GM19240 (cell line): ENCODE data around the gene TRIP6.

Experiments used
- DNase-seq: peaks from one replicate; pipeline ENCODE4 v3.0.0; 2011; ENCODE audit warnings: low spot score; ENCODE audit not compliant: insufficient read length

TRIP6 gene, protein sequence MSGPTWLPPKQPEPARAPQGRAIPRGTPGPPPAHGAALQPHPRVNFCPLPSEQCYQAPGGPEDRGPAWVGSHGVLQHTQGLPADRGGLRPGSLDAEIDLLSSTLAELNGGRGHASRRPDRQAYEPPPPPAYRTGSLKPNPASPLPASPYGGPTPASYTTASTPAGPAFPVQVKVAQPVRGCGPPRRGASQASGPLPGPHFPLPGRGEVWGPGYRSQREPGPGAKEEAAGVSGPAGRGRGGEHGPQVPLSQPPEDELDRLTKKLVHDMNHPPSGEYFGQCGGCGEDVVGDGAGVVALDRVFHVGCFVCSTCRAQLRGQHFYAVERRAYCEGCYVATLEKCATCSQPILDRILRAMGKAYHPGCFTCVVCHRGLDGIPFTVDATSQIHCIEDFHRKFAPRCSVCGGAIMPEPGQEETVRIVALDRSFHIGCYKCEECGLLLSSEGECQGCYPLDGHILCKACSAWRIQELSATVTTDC

DNA sequence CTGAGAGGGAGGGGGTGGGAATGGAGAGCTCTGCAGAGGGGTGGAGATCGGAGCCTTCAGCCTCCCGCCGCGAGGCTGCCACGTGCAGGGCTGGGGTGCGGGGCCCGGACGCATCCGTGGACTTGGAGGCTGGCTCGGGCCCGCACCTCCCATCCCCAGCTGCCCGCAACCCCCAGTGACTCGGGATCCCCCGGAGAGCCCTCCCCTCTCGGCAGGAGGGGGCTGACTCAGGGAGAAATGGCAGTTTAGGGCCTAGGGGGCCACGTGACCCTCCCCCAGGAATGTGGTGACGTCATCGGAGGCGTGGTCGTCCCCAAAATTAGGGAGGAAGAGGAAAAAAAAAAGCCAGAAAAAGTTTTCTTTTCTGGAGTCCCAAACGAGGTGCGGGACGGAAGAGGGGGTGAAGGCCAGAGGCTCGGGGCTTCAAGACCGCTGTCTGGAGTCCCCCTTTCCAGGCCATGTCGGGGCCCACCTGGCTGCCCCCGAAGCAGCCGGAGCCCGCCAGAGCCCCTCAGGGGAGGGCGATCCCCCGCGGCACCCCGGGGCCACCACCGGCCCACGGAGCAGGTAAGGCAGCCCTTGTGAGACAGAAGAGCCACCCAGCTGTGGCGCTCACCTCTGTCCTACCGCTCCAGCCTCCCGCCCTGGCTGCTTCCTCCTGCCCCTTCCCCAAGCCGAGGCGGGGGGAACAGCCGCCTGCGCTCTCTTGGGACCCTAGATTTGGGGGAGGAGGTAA is at the start of gene TRIP6:
TRIP6 (plus strand) TSS at position 348 of the 736 bp plus-strand sequence; CDS start at position 459, 111 bp downstream.
- DNase-seq, result no peak

DNA sequence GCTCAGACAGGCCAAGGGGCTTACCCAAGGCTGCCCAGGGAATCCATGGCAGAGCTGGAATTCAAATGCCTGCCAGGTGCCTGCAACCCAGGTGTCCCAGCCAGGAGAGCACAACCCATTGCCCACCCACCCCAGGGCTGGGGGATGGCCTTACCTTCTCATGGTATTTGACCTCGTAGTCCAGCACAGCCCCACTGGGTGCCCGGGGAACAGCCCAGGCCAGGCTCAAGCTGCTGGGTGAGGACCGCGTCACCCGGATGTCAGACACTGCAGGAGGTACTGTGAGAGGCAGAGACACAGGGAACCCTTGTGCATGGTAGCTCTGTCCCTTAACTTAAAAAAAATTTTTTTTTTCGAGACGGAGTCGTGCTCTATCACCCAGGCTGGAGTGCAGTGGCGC is 48.8 kb upstream of the TRIP6 start:
- no peak for DNase-seq

DNA sequence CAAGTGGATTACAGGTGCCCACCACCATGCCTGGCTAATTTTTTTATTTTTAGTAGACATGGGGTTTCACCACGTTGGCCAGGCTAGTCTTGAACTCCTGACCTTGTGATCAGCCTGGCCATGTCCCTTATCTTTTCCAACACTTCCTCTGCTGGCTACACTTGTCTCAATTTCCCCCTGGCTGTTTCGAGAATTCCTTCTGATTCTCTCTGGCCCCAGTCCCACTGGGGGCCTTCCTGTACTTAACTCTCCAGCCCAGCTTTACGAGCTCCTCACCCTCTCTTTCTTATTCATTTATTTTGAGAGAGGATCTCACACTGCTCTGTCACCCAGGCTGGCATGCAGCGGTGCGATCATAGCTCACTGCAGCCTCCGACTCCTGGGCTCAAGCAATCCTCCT is 48.4 kb upstream of the TRIP6 start:
- no peak for DNase-seq

DNA sequence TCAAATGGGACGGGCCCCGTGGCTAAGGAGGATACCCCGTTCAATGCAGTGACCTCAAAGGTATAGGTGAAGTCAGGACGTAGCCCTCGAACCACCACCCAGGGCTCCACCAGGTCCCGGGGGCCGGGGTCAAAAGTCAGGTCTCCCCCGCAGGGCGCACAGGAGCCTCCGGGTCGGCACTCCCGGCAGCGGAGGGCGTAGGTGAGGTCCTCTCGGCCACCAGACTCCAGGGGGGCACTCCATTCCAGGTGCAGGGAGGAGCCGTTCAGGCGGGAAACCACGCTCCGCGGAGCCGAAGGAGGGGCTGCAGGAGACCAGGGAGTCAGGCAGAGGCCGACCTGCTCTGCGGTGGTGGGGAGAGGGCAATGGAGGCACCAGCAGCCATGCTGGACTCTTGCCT is 47.6 kb upstream of the TRIP6 start:
- DNase-seq, result no peak

DNA sequence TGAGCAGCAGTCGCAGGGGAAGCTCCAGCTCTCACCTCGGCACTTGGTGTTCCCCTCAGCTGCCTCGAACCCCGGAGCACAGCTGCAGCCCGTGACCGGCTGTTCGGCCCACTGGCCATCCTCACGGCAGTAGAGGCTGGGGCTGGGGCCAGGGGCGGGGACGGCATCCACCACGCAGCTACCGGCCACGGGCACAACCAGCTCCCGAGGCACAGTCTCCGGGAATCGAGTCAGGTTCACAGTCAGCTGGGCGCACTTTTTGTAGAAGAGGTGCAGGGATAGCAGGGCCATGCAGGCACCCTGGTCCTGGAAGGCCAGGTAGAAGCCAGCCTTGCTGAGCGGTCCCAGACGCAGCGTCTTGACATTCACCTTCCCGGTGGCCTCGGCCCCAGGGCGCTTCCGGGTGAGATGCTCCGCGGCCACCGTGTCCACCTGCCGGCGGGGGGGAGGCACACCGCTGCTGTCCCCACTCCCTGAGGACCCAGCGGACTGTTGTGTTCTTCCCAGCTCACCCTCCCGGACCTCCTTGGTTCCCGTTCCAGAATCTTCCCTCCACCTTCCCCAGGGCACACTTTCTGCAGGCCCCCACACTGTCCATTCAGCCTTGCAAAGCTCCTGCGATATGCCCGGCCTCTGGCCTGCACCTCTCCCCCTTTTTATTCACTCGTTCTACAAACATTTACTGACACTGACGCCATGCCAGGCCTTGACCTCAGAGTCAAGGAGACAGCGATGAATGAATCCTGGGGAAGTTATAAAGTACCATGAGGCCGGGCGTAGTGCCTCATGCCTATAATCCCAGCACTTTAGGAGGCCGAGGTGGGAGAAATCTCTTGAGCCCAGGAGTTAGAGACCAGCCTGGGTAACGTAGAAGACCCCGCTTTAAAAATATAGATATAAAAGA is 44.7 kb upstream of the TRIP6 start:
- no peak for DNase-seq

DNA sequence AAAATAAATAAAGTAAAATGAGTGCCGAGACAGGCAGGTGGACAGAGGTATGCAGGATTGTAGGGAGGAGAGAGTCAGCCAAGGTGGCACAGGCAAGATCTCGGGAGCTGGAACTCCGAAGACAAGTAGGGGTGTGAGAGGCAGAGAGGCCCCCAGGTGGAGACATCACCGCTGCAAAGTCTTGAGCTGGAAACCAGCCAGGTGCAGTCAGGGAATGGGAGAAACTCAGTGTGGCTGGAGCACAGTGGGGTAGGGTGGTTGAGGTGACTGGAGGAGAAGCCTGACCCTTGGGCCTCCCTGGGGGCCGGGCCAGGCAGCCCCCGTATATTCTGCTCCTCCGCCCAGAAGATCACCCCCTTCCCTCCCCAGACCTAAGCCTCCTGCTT is 44.1 kb upstream of the TRIP6 start:
- DNase-seq, result no peak

DNA sequence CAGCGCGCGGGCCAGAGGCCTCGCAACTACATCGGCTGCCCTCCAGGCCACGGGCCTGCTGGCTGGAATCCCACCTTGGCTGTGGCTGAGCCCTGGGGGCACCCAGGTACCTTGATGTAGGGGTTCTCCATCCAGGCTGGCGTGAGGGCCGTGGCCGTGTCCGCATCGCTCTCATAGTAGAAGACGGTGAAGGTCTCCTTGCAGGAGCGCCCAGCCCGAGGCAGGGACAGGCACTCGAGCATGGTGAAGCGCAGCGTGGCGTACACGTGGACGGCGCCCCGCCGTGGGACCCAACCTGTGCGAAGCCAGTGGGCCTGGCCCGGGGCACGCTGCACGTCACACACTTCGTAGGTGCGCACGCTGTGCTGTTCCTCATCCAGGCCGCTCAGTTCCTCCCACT is 43.7 kb upstream of the TRIP6 start:
- no peak for DNase-seq

DNA sequence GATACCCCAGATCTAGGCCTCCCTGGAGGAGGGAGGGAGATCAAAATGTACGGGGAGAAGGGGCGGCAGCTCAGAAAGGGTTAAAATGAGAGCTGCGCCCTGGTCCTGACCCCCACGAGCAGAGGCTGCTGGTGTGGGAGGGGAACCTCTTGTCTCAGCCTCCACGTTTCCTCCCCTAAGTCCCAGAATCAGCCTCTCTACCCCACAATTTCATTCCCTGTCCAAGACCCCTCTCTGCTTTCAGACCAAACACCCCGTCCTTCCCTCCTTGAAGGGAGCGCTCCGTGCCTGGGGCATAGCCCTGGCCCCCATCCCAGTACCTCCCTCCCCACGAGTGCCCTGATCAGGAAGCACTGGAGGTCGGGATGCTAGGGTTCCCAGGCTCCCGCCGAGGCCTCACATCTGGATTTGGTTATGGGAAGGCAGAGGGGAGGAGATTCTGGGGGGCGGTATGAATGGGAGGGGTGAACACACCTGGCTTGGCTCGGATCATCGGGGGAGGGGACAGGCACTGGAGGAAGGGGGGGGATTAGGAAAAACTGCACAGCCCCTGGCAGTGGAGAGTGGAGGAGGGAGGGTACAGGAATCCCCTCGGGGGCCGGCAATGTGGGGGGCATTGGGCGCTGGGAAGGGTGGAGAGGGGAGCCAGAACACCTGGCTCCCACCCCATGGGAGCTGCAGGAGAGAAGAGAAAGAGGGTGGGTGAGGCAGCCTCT is 42.5 kb upstream of the TRIP6 start:
- DNase-seq, result no peak

DNA sequence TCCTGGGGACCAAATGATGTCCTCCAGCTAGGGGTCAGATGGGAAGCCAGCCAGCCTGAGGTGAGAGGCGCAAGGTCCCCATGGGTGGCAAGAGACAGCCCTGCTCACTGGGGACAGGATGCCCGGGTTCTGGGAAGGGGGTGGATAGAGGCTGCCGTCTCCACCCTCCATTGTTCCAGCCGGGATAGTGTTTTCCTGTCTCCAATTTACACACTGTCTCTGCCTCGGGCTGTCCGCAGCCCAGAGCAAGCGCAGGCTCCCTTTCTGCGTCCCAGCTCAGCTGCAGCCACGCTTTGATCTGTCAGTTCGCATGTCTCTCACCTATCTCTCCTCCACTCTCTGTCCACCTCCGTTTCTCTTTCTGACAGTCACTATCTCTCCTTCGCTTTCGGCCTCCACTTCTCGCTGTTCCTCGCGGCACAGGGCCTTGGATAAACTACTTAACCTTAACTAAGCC is 41.9 kb upstream of the TRIP6 start:
- no peak for DNase-seq

DNA sequence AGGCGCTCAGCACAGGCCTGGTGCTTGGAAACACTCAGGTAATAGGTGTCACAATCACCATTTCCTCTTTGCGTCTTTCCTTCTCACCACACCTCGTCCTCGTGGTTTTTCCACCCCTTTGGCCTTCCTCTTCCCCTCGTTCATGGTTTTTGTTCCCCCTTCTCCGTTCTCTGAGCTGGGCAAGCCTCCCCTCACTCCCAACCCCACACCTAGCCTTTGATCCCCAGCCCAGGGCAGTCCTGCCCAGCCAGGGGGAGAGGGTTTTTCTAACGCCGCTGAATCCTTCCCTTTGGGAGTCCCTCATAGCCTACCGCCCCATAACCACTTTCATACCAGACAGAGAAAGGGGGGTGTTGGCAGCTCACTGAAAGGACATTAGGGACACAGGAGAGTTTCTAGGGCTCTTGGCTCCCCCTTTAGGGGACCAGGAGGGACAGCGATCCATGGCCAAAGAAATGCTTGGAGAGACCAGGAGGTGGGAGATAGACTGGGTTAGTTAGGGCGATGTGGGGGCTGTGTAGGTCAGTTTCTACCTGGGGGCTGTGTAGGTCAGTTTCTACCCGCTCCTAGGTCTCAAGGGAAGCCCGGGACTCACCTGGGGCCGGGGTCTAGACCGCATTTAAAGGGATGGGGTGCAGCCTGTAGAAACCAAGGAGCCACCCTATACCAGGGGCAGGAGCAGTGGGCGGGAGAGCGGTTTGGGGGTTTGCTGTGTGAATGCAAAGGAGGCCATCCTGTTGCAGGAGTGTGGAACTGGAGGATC is 41.3 kb upstream of the TRIP6 start:
- no peak for DNase-seq

DNA sequence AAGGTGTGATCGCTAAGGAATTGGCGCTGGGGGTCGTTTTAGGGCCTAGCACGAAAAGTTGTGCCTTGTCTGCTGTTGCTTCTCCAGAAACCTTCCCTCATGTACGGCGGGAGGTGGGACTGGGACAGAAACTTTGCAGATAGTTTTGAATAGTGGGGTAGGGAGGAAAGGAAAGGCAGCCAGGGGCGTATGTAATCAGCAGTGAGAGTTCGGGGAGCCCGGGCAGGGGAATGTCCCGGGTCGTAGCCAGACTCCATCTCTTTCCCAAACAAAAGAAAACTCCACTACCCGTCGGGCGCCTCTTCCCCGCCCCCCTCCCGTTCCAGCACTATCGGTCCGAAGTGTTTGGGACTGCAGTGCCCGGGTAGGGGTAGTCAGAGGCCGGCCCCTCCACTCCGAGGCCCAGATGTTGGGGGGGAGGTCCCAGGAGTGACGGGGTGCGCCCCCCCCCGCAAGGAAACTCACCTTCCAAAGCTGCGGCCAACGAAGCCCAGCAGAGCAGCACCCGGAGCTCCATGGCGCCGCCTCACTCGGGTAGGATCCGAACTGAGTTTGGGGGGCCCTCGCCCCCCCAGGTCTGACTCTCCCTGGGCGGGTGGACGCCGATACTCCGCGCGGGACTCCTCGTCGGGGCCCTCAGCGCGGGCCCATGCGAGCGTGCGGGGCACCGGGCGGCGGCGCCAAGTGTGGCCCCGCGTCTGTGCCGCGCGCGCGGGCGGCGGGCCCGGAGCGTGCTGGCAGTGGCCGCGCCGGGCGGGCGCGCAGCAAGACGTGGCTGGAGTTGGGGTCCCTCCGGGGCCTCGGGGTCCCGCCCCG is 40.5 kb upstream of the TRIP6 start:
- no peak for DNase-seq

DNA sequence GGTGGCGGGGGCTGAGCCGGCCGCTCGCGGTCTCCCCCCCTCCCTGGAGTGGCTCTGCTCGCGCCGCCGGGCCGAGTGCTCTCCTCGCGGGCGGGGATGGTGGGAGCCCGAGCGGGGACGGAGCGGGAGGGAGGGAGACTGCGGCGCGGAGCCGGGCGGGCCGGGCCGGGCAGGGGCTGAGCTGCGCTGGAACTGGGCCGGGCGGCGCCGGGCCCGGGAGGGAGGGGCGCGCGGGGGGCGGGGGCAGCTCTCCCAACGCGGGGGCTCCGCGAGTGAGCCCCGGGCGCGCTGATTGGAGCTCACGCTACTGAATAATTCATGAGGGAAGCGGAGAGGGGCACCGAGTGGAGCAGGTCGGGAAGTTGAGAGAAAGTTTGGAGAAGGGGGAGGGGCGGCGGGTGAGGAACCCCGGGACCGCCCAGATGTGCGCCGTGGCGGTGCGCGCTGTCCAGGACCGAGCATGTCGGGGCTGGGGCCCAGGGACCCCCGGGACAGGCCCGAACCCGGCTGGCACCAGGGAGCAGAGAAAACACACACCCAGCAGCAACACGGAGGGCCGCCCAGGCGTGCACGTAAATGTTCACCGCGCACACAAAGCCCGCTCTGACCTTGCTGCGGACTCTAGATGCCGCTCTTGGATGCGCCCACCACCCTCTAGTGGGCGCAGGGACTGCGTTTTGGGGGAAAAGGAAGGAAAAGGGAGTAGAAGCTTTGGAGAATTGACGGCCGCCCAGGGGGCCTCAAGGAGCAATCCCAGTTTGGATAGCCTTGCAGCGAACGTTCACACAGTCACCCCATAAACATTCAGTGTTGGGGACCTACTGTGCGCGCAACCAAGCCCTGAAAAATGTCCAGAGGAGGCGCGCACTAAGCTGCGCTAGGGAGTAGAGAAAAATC is 39.6 kb upstream of the TRIP6 start, which contains the start of gene EPHB4:
EPHB4 (minus strand) TSS at position 194 of the 897 bp plus-strand sequence. CDS start 493 bp downstream, outside the sequence.
- DNase-seq, result no peak

DNA sequence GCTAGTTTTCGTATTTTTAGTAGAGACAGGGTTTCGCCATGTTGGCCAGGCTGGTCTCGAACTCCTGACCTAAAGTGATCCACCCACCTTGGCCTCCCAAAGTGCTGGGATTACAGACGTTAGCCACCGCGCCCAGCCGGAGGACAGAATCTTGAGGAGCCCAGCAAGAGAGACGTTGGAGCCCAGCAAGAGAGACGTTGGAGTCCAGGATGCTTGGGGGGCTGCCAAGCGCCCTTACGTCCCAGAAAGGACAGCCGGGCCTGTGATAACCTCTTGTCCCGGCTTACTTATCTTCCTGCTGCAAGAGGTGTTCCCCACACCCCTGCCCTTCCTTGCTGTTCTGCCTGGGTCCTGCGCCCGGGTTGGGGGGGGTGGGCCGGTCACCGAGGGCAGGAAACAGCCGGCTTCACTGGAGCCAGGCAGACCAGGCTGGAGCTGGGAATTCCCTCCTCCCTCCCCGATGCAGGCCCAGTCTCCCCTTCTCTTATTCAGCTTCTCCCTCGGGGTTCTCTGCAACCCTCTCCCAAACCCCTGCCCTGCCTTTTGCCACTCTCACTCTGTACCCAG is 38.0 kb upstream of the TRIP6 start:
- no peak for DNase-seq

DNA sequence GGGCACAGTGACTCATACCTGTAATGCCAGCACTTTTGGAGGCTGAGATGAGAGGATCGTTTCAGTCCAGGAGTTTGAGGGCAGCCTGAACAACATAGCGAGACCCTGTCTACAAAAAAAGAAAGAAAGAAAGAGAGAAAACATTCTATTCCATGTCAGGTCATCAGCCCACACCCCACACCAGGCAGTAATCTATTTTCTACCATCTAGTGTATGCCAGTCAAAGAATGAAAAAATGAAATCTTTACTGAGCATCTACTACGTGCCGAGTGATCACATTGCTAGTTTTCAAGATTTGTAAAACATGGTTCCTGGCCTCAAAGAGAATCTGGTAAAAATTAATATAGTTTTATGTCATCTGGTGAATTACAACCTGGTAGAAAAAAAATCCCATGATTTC is 36.8 kb upstream of the TRIP6 start:
- DNase-seq, result no peak

DNA sequence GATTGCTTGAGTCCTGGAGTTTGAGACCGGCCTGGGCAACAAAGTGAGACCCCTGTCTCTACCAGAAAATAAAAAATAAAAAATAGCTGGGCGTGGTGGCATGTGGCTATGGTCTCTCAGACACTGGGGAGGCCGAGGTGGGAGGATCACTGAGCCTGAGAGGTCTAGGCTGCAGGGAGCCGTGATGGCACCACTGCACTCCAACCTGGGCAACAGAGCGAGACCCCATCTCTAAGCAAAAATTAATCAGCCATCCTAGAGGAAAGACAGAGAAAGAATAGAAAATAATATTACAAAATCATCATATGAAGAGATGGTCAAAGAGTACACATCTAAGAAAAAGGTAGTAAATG is 34.9 kb upstream of the TRIP6 start:
- DNase-seq, result no peak

DNA sequence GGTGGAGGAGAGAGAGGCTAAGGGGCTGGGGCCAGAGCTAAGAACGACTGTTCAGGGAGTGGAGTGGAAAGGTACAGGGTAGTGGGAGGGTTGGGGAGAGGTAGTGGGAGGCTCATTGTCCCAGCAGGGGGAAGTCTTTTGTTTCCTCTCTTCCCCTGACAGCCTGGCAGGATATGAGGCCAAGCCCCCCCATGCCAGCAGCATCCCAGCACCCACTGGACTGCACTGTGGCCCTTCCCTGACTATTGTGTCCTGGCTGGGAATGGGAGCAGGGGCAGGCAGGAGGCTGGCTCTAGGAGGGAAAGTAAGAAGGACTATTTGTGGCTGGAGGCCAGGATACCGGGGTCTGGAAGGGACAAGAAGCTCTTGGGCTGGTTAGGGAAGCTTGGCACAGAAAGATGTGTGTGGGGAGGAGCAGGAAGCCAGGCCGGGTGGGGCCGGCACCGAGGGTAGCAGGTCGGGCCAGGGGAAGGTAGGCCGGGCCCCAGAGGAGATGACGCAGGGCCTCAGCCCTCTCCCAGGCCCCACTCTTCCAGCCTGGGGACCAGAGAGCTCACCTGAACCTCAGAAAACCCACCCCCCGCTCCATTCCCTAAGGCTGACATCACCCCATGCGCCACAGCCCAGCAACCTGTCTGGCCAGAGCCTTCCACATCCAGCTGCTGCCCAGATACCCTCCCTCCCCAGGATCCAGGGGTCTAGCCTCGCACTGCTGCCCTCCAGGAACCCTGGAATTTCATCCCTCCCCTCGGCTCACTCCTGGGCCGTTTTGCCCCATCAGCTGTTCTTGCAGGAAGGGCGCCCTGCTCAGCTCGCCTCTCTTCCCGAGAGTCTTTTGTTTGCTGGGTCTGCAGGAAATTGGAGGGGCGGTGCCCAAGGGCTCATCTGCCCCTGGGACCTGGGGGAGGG is 31.0 kb upstream of the TRIP6 start:
- DNase-seq, result no peak

DNA sequence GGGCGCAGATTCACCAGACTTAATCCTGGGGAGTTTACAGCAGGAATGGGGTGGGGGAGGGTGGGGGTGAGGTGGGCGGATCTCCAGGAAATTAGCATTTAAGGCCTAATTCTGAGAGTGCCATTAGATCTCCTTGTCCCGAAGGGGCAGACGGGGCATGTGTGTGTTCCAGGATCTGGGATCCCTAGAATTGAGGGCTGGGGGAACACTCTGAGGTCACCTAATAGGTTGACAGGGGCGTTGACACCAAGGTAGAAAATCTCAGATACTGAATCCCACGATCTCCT is 30.4 kb upstream of the TRIP6 start:
- no peak for DNase-seq
